SK-N-SH treated with all-trans-retinoic acid at 6 μM for 48 hours (cell line): ENCODE results near the gene SLC25A23.

ENCODE experiments used
- ATAC-seq: fragments of 200-7000 bp; cut with Tn5 transposase; 3 replicates; pipeline ENCODE4 v1.9.1; 2020; ENCODE audit warnings: mild to moderate bottlenecking, moderate library complexity
- RARB ChIP-seq: fragments of 250-450 bp; sonication (Bioruptor Pico); IDR thresholded peaks from 2 replicates; pipeline ENCODE4 v1.8.0; 2021; ENCODE audit warnings: mild to moderate bottlenecking, moderate library complexity
- TOX ChIP-seq: fragments of 250-450 bp; sonication (Bioruptor Pico); IDR thresholded peaks from 2 replicates; pipeline ENCODE4 v1.8.0; 2021; ENCODE audit warnings: mild to moderate bottlenecking, moderate library complexity, borderline replicate concordance
- ZNF565 ChIP-seq: fragments of 450-650 bp; formaldehyde crosslinking; conservative IDR thresholded peaks from 2 replicates; pipeline ENCODE4 v1.5.0; 2020; ENCODE audit warnings: low read depth, mild to moderate bottlenecking, moderate library complexity
- TF ChIP-seq, protein P1 (sequence below): fragments of 250-450 bp; sonication (Bioruptor Pico); IDR thresholded peaks from 2 replicates; pipeline ENCODE4 v1.5.1; 2021; ENCODE audit warnings: mild to moderate bottlenecking, moderate library complexity

Gene SLC25A23

DNA sequence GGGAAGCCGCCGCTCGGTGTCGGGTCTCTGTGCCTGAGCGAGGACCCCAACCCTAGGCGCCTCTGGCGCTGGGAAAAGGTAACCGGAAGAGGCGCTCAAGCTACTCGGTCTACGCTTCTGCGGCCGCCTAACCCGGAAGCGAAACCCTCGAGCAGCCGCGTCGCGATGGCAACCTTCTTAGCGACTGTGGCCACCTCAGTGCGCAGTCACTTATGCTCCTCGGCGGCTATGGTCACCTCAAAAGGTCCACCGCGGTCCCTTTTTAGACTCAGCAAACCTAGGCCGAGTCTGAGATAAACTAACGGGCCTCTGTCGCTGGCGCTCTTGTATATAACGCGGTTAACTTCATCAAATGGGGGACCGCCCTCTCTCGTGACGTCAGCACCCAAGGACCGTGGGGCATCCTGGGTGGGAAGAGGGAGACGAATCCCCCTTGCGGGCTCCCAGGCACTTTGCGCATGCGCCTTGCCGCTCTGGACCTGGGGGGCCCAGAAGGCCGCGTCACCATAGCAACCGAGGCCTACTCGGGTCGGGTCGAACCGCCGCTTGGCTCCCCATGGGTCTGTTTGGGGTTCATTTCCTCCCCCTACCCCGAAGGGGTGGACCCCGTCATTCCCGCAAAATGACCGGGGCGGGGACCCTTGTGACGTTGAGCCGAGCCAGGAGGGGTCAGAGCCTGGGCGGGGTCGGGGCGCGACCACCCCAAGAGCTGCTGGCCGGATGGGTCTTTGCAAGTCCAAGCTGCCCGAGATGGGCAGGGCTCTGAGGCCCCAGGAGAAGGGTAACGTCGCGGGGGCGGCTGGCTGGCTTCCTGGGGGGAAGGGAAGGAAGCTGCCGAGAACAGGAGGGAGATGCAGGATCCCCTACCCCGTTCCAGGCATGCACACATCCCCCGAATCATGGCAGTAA is 66.3 kb downstream of the SLC25A23 start, which contains the start of gene GTF2F1 (continued):
- TF ChIP-seq, protein P1, sequence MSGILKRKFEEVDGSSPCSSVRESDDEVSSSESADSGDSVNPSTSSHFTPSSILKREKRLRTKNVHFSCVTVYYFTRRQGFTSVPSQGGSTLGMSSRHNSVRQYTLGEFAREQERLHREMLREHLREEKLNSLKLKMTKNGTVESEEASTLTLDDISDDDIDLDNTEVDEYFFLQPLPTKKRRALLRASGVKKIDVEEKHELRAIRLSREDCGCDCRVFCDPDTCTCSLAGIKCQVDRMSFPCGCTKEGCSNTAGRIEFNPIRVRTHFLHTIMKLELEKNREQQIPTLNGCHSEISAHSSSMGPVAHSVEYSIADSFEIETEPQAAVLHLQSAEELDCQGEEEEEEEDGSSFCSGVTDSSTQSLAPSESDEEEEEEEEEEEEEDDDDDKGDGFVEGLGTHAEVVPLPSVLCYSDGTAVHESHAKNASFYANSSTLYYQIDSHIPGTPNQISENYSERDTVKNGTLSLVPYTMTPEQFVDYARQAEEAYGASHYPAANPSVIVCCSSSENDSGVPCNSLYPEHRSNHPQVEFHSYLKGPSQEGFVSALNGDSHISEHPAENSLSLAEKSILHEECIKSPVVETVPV, result 0 out of 2 replicates have a peak, but pooled peaks have one; percentile 7
- TF ChIP-seq TOX (CRISPR knock-in tag), result no peak

DNA sequence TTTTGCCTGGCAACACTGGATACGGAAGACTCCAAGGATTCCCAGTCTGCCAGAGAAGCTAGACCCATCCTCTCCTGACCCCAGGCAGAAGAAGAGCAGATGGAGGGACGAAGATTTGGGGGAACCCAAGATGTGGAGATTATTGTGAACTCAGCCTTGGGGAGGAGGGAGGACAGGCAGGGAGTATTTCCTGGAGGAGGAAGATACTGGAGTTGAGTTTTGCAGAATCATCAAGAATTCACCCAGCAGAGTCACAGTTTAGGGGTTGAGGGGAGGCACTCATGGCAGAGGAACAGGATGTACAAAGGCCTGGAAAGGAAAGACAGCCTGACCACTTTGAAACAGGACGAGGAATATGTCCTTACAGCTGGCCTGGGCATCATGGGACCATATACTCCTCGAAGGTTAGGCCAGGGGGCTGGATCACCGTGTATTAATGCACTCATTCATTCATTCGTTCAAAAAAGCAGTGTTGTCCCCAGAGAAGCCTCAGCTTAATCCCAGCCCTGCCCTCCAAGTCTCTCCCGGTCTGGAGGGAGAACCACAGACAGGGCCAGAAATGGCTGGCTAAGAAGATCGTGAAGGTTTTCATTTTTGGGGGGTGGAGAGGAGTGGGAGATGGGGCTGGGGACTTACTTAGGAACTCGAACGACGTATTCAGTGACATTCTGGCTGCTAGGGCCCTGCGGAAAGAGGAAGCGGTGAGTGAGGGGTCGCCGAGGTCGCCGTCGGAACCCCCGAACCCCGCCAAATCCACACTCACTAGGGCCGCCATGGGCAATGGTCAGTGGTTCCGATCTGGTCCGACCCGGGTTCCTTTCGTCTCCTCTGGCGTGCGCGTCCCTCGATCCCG is 67.1 kb downstream of the SLC25A23 start:
- TF ChIP-seq ZNF565 (CRISPR knock-in tag), result no peak
- no peak for TF ChIP-seq RARB (CRISPR knock-in tag)
- ATAC-seq, result peak; percentile 28
